GM12878 (cell line): ENCODE measurements around the gene DCP1A. TPM values are rescaled to one million over a fixed set of nuclear protein-coding genes. Genes with fewer than 3 reads are reported as not detected.
"Not testable (repeated sequence)": the region's sequence is repeated elsewhere in the genome, so short reads cannot be mapped to it uniquely, and the experiment has no call there.

Experiments used
- ATAC-seq: fragments of 200-7000 bp; cut with Tn5 transposase; 3 replicates; pipeline ENCODE4 v1.9.1; 2020; ENCODE audit warnings: mild to moderate bottlenecking, moderate library complexity
- BruUV-seq: library from RNA; stranded (reverse); fragments of 400-500 nt; replicated peaks from 2 replicates; lab custom pipeline; 2021; lab: Mats Ljungman, UMichigan
- CTCF ChIA-PET: fragments of 300-600 bp; sonication (Branson Sonifier 250); formaldehyde crosslinking; extraction: SDS; loops from one replicate; lab custom pipeline; 2021; ENCODE audit warnings: inconsistent platforms; lab: Yijun Ruan, JAX
- POLR2A ChIA-PET: fragments of 350-600 bp; formaldehyde crosslinking; extraction: SDS; loops from one replicate; lab custom pipeline; 2021; ENCODE audit warnings: inconsistent platforms; lab: Charles Lee
- RAD21 ChIA-PET: fragments of 300-600 bp; sonication (Branson Sonifier 250); formaldehyde crosslinking; loops from one replicate; lab custom pipeline; 2023; ENCODE audit warnings: antibody characterized with exemption; ENCODE audit not compliant: unreplicated experiment; lab: Charles Lee
- SMC1A ChIA-PET: fragments of 300-600 bp; sonication (Branson Sonifier 250); formaldehyde crosslinking; loops from one replicate; lab custom pipeline; 2023; ENCODE audit not compliant: unreplicated experiment, uncharacterized antibody; lab: Charles Lee
- DNase-seq: peaks from one replicate; pipeline ENCODE4 v3.0.0-alpha.2; 2011; ENCODE audit warnings: low read depth, low spot score
- FAIRE-seq: peaks from 3 replicates; lab custom pipeline; 2011; peaks lifted over from hg19 to GRCh38; lab: Jason Lieb, UNC
- H2AFZ ChIP-seq: 2 replicates; pipeline ENCODE4 v1.6.0; 2011; ENCODE audit warnings: low read depth, low read length, control low read depth; ENCODE audit not compliant: control insufficient read depth
- H3K27ac ChIP-seq: 2 replicates; pipeline ENCODE4 v1.5.1; 2011; ENCODE audit warnings: control low read depth; ENCODE audit not compliant: control insufficient read depth, insufficient read depth
- H3K27me3 ChIP-seq, 2 experiments: replicated peaks in 1 of 2; 2 replicates each; pipeline versions ENCODE4 v1.6.0 to v1.6.1; 2011; ENCODE audit warnings: low read length in 1 of 2; ENCODE audit not compliant: control insufficient read depth in 2 of 2, insufficient read depth in 2 of 2
- H3K36me3 ChIP-seq, 2 experiments: 2 replicates each; pipeline ENCODE4 v1.5.1; 2011; ENCODE audit warnings: low read length in 1 of 2; ENCODE audit not compliant: control insufficient read depth in 2 of 2, insufficient read depth in 2 of 2
- H3K4me1 ChIP-seq: 2 replicates; pipeline ENCODE4 v1.6.1; 2011; ENCODE audit warnings: mild to moderate bottlenecking, low read length, moderate library complexity, mixed read lengths; ENCODE audit not compliant: control insufficient read depth, insufficient read depth
- H3K4me2 ChIP-seq: 2 replicates; pipeline ENCODE4 v1.6.0; 2011; ENCODE audit warnings: control low read depth; ENCODE audit not compliant: control insufficient read depth, insufficient read depth
- H3K4me3 ChIP-seq: fragments of 200-600 bp; sonication (generic); 2 replicates; pipeline ENCODE4 v1.5.1; 2016
- H3K79me2 ChIP-seq: 2 replicates; pipeline ENCODE4 v1.6.0; 2011; ENCODE audit warnings: low read length; ENCODE audit not compliant: control insufficient read depth, insufficient read depth
- H3K9ac ChIP-seq: 2 replicates; pipeline ENCODE4 v1.8.0; 2011; ENCODE audit warnings: low read length, control low read depth, mixed read lengths; ENCODE audit not compliant: control insufficient read depth, insufficient read depth
- H3K9me3 ChIP-seq: replicated peaks from 3 replicates; pipeline ENCODE4 v1.5.1; 2011; ENCODE audit warnings: mild to moderate bottlenecking, low read length; ENCODE audit not compliant: control insufficient read depth, insufficient read depth
- H4K20me1 ChIP-seq: 2 replicates; pipeline ENCODE4 v1.6.0; 2011; ENCODE audit not compliant: control insufficient read depth, insufficient read depth
- WGBS: methylation state at CpG from one replicate; pipeline ENCODE4 v1.1.6; 2016; ENCODE audit warnings: low lambda C conversion rate; ENCODE audit not compliant: insufficient replicate concordance, insufficient coverage; ENCODE audit errors: missing lambda C conversion rate; 5-methylcytosine and 5-hydroxymethylcytosine counted together
- in situ Hi-C: fragments of 300-500 bp; cut with MboI; formaldehyde crosslinking; loops from 9 replicates; pipeline ENCODE4 v1.14.3; 2018; ENCODE audit warnings: mixed read lengths
- intact Hi-C: fragments of 100-400 bp; cut with micrococcal nuclease; formaldehyde crosslinking; loops from one replicate; pipeline ENCODE4 v1.14.2; 2022; ENCODE audit not compliant: unreplicated experiment
- polyA plus RNA-seq, 11 experiments: library from polyadenylated mRNA; depleted of rRNA in 4 of 11; unstranded in 6 of 11; stranded (reverse) in 5 of 11; fragments of >200 nt; fragmentation: Nextera tagmentation in 4 of 11; fragmentation: Illumina TruSeq in 1 of 11; extraction: Ambion mirVana in 4 of 11; extraction: Trizol in 1 of 11; gene quantifications; 1 replicate in 1 of 11; 2 replicates in 10 of 11; pipeline versions ENCODE4 v1.2.1 to v1.2.3, GENCODE V29; 2011 to 2016; ENCODE audit warnings: inconsistent platforms in 2 of 11, missing spikeins in 2 of 11, low read depth in 1 of 11
- total RNA-seq, 4 experiments: library from RNA; depleted of rRNA in 3 of 4; stranded (reverse); fragments of >200 nt in 3 of 4; fragmentation: Illumina TruSeq in 1 of 4; extraction: Trizol in 1 of 4; gene quantifications; 2 replicates each; pipeline versions ENCODE4 v1.2.1 to v1.2.3, GENCODE V29; 2013 to 2021
- TF ChIP-seq, protein P1 (sequence below): fragments of 450-650 bp; IDR thresholded peaks from 2 replicates; pipeline ENCODE4 v1.6.1; 2017; ENCODE audit warnings: low read depth, mild to moderate bottlenecking, moderate library complexity
- TF ChIP-seq, protein P2 (sequence below): fragments of 450-650 bp; IDR thresholded peaks from 2 replicates; pipeline ENCODE4 v1.6.1; 2017; ENCODE audit warnings: mild to moderate bottlenecking, low read depth, inconsistent platforms; ENCODE audit not compliant: poor library complexity, severe bottlenecking
- TF ChIP-seq, protein P3 (sequence below): fragments of 450-650 bp; IDR thresholded peaks from 2 replicates; pipeline ENCODE4 v1.6.1; 2016; ENCODE audit warnings: mild to moderate bottlenecking

DCP1A gene
- total and polyA plus RNA-seq, 10 of the 15 experiments (the other 5 are each of a cell fraction or from before 2014, with no cell fraction given): 12.5 to 34.6 (median 16.3) TPM

DNA sequence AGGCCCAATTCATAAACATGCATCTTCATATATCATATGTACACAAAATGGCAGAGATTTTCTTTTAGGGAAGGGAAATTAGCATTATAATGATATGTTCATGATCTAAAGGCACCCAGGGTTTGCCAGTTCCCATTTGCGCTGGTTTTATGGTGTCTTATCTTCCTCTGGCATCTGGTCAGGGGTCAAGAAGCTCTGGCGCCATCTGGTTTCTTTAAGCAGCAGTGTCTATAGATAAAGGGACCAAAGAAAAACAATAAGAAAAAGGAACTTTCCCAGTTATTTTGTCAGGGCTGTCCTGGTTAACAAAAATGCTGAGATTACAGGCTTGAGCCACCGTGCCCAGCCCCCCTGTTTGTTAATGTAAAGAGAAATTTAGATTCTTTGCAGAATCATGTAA is 3.3 kb upstream of the DCP1A start (continued):
- TF ChIP-seq, protein P1, sequence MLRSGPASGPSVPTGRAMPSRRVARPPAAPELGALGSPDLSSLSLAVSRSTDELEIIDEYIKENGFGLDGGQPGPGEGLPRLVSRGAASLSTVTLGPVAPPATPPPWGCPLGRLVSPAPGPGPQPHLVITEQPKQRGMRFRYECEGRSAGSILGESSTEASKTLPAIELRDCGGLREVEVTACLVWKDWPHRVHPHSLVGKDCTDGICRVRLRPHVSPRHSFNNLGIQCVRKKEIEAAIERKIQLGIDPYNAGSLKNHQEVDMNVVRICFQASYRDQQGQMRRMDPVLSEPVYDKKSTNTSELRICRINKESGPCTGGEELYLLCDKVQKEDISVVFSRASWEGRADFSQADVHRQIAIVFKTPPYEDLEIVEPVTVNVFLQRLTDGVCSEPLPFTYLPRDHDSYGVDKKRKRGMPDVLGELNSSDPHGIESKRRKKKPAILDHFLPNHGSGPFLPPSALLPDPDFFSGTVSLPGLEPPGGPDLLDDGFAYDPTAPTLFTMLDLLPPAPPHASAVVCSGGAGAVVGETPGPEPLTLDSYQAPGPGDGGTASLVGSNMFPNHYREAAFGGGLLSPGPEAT: no peak
- TF ChIP-seq, protein P2, sequence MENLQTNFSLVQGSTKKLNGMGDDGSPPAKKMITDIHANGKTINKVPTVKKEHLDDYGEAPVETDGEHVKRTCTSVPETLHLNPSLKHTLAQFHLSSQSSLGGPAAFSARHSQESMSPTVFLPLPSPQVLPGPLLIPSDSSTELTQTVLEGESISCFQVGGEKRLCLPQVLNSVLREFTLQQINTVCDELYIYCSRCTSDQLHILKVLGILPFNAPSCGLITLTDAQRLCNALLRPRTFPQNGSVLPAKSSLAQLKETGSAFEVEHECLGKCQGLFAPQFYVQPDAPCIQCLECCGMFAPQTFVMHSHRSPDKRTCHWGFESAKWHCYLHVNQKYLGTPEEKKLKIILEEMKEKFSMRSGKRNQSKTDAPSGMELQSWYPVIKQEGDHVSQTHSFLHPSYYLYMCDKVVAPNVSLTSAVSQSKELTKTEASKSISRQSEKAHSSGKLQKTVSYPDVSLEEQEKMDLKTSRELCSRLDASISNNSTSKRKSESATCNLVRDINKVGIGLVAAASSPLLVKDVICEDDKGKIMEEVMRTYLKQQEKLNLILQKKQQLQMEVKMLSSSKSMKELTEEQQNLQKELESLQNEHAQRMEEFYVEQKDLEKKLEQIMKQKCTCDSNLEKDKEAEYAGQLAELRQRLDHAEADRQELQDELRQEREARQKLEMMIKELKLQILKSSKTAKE: no peak

DNA sequence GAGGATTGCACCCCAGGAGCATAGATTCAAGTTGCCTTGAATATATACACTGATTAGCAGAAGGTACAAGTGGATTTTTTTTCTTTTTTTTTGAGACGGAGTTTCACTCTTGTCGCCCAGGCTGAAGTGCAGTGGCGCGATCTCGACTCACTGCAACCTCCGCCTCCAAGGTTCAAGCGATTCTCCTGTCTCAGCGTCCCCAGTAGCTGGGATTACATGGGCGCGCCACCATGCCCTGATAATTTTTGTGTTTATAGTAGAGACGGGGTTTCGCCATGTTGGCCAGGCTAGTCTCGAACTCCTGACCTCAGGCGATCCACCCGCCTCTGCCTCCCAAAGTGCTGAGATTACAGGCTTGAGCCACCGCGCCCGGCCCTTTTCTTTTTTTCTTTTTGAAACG is 775 bp upstream of the DCP1A start:
- DNase-seq, in situ Hi-C loops, H3K9me3 ChIP-seq, H4K20me1 ChIP-seq, FAIRE-seq, BruUV-seq, intact Hi-C loops, ATAC-seq, H3K36me3 ChIP-seq, H3K4me1 ChIP-seq, H3K27me3 ChIP-seq: not testable (repeated sequence)
- peaks cover 34% of the 10 kb centered on the region for H3K79me2 ChIP-seq
- peak overlapping the region; percentile 97 for H2AFZ ChIP-seq
- peak overlapping the region; percentile 94 for H3K27ac ChIP-seq
- 94% methylated on average over 17 of the region's 19 CpGs for WGBS
- peak overlapping the region; percentile 75 for H3K4me2 ChIP-seq
- H3K4me3 ChIP-seq: peak overlapping the region; percentile 99
- ChIA-PET POLR2A (interaction anchor here (0.5 to 2.3 kb wide), 6 partner anchors 11 to 300 kb away, joined by 3 to 6 read pairs (median 4); no protein-coding TSS in a partner anchor), SMC1A (interaction anchor here (0.8 to 1.6 kb wide), 3 partner anchors 9 to 44 kb away, joined by 3 to 4 read pairs (median 4); no protein-coding TSS in a partner anchor), CTCF (interaction anchor here (0.6 to 2.7 kb wide), 8 partner anchors 10 to 219 kb away, joined by 3 to 6 read pairs (median 3); no protein-coding TSS in a partner anchor), RAD21 (interaction anchor here (0.9 kb wide), 1 partner anchor 22 kb away, joined by 3 read pairs; no protein-coding TSS in a partner anchor)
- TF ChIP-seq, protein P3, sequence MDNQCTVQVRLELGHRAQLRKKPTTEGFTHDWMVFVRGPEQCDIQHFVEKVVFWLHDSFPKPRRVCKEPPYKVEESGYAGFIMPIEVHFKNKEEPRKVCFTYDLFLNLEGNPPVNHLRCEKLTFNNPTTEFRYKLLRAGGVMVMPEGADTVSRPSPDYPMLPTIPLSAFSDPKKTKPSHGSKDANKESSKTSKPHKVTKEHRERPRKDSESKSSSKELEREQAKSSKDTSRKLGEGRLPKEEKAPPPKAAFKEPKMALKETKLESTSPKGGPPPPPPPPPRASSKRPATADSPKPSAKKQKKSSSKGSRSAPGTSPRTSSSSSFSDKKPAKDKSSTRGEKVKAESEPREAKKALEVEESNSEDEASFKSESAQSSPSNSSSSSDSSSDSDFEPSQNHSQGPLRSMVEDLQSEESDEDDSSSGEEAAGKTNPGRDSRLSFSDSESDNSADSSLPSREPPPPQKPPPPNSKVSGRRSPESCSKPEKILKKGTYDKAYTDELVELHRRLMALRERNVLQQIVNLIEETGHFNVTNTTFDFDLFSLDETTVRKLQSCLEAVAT: peak; percentile 98
- H3K9ac ChIP-seq: peak overlapping the region; percentile 97
